NB4 (cell line): ENCODE data around the gene BPTF.
"Not testable (repeated sequence)": the region's sequence is repeated elsewhere in the genome, so short reads cannot be mapped to it uniquely, and the experiment has no call there.

ENCODE experiments used
- MYC ChIP-seq: IDR thresholded peaks from 2 replicates; pipeline ENCODE4 v1.6.1; 2011; ENCODE audit warnings: low read depth, low read length
- POLR2A ChIP-seq: IDR thresholded peaks from 2 replicates; pipeline ENCODE4 v1.6.1; 2011; ENCODE audit warnings: mild to moderate bottlenecking; ENCODE audit not compliant: insufficient read length; ENCODE audit errors: extremely low read depth

DNA sequence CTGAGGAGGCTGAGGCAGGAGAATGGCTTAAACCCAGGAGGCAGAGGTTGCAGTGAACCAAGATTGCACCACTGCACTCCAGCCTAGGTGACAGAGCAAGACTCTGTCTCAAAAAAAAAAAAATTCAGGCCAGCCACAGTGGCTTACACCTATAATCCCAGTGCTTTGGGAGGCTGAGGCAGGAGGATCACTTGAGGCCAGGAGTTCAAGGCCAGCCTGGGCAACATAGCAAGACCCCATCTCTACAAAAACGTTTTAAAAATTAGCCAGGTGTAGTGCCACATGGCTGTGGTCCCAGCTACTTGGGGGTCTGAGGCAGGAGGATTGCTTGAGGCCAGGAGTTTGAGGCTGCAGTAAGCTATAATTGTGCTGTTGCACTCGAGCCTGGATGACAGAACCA lies 80.0 kb downstream of the BPTF start:
- TF ChIP-seq MYC, POLR2A: not testable (repeated sequence)
